NCI-H2196 treated with DMSO at 0.1 percent for 48 hours (cell line): ENCODE measurements around the gene FAM163A.

Experiments used
- DNase-seq: peaks from one replicate; lab custom pipeline; 2025; ENCODE audit not compliant: unreplicated experiment; lab: John Stamatoyannopoulos, UW

The FAM163A gene

DNA sequence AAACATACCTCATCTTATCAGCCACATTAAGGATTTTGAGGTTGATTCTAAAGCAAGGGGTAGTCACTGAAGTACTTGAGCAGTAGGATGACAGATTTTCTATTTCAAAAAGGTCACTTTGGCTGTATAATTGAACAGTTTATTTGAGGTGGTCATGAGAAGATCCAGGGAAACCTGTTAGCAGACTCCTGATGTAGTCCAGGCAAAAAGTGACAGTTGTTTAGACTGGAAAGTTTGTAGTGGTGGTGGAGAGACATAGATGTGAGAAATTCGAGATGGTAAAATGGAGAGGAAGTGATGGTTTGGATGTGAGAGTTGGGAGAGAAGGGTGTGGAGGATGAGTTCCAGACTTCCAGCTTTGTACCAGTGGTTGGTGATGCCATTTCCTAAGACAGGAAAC, 7.5 kb downstream of the FAM163A start:
- DNase-seq: no peak

DNA sequence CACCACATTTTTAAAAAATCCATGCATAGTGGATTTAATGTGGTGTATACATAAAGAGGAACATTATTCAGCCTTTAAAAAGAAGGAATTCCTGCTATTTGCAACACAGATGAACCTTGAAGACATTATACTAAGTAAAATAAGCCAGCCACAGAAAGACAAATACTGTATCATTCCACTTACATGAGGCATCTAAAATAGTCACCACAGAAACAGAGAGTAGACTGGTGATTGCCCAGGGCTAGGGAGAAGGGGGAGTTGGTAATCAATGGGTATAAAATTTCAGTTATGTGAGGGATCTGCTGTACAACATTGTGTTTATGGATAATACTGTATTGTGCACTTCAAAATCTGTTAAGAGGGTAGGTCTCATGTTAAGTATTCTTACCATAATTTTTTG, 10.0 kb downstream of the FAM163A start:
- no peak for DNase-seq

DNA sequence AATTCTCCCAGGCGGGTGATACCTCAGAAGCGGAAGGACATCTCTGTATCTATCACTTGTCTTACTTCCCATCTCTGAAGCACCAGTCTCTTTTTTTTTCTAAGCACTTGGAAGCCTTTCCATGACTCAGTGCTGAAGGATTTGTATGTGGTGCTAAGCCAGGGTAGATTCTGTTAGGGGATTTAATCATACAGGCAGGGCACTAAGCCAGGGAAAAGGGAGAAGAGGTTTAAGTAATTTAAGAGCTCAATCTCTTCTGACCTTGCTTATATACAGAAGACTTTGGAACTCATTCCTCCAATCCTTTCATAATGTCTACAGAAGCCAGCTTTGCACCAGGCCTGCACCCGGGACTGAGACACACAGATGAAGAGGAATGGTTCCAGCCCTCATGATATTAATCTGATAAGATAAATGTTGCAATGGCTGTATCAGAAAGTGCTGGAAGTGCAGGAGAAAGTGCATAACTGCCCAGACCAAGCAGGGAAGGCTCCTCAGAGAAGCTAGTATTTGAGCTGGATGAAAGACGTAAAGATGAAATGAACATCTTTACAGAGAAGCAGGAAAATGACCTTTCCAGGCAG, 11.0 kb downstream of the FAM163A start:
- DNase-seq: no peak

DNA sequence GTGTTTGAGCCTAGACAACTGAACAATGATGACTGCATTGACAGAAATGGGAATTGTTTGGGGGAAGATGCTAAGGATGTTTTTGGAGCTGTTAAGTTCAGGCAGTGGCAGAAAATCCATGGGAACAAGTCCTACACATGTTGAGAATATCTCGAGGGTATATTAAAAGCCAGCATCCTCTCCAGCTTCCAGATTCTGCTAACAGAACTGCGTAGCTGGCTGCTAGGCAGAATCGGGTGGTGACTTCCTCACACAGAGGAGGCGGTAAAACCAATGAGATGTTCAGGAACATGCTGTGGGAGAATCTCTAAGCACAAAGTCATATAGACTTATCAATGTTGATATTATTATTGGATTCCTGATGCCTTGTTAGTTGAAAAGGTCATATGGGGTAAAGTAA, 14.8 kb downstream of the FAM163A start:
- DNase-seq: no peak

DNA sequence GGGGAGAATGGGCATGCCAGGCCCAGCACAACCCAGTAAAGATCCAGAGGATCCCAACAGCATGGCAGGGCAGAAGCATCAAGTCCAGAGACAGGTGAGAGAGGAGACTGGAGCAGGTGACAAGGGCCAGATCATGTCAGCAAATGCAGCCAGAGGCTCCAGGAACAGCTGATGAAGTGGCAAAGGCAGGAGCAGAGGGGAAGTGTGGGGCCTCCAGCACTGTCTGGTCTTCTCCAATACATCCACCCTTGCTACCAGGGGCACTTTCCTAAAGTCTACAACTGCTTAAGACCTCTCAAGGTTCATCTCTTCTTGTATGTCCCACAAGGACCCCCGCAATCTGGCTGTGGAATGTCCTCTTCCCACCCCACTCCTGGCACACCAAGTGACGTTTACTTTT, 17.4 kb downstream of the FAM163A start:
- no peak for DNase-seq

DNA sequence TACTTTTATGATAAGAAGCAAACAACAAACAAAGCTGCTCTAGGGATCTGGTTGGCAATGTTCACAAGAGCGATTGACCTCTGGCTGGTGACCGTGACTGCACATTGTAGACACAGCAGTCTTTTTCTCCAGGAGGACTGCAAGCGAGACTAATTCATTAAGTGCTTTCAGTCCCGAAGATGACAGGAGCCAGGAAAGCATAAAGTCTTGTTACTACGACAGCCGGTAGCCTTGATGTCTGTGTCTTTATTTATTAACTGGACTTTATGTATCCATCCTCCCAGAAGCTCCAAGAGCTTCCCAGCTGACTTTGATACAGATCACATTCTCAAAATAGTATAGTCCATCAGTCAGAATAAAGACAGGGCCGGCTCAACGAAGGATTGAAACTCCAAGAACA, 18.2 kb downstream of the FAM163A start:
- no peak for DNase-seq

DNA sequence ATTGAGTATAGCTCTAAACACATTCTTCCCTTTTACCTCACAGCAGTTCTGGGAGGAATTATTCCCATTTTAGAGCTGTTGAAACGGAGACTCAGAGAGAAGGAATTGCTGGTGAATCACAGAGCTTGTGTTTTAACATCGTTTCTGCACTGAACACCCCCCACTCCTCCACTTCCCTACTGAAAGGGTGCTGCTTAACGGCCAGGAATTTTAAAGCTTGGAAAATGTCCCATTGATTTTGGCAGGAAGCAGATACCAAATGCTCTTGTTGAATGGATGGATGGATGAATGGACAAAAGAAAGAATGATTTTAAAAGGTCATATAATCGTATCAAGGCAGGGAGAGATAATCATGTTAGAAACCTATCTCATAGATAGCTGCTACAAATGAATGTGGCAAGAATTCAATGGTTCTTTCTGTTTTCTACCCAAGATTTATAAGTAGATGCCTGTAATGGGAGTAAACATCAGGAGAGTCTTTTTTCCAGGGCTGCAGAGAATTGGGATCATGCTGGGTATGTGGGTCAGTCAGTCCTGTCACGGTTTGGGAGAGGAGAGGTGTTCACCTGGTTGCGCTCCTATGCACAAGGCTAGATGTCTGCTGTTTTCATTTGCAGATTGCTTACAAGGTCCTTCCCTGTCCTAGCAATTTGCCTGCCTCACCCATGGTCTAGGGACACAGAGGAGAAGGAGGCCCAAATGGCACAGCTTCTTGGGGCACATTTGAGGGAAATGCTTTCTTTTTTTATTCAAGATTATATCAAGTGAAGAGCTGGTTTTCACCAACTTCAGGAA, 19.0 kb downstream of the FAM163A start:
- DNase-seq: no peak

DNA sequence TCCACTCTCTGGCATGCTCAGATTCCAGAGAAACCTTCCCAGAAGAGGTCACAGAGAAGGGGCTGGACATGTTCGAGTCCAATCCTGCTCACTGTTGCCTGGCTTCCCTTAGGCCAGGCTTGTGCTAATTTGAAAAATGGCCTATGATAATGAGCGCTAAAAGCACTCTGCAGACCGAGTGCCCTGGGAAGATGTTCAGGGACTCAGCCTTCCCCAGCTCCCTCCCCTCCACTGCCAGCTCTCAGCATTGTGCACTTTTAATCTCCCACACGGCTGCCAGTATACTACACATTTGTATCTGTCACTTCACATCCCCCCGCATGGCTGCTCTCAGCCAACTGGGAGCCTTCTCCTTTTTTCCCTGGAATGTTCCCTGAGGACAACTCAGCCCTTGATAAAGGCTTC, 24.1 kb downstream of the FAM163A start:
- DNase-seq: no peak

DNA sequence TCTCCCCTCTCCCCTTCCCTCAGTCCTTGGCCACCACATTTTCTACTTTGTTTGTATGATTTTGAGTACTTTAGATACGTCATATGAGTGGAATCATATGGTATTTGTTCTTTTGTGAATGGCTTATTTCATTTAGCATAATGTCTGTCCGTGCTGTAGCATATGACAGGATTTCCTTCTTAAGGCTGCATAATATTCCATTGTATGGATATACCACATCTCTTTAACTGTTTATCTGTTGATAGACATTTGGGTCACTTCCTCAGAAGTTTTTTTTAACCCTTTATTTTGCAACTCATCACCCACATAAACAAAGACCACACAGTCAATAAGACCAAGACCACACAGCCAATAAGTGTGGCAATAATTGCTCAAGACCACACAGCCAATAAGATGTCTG, 24.9 kb downstream of the FAM163A start:
- no peak for DNase-seq

DNA sequence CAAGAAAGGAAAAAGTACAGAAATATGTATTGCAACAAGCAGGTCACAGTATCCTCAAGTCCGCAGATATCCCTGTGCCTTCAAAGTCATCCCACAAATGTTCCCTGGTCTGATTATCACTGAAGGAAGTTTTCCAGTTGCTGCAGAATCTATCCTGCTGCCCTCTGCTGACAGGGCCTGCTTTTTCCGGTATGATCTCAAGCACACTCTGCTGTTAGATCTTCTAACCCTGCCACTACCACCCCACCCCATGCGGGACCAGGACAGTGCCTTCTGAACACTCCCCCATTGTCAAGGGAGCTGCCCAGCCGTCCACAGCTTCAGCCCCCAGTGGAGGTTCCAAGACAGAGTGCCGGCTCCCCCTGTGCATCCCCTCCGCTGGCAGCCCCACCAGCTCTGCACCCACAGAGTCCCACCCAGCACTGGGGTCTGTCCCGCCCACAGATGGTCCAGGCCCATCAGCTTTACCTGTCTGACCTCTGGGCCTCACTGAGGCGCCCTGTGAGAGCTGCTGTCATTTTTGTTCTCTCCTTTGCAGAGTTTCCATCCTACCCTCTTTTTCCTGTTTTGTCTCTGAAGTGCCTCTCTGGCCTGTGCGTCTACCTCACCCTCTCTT, 27.9 kb downstream of the FAM163A start:
- DNase-seq: no peak

DNA sequence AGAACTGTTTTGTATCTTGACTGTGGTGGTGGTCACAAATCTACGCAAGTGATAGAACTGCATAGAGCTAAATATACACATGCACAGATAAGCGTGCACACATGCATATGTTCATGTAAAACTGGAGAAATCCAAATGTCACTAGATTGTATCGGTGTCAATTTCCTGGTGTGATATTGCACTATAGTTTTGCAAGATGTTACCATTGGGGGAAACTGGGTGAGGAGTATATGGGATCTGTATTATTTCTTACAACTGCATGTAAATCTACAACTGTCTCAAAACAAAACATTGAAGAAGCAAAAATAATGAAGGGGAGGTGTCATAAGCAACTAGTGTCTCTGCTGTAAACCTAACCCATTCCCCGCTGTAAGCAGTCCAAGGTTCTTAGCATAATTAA, 30.2 kb downstream of the FAM163A start:
- no peak for DNase-seq

DNA sequence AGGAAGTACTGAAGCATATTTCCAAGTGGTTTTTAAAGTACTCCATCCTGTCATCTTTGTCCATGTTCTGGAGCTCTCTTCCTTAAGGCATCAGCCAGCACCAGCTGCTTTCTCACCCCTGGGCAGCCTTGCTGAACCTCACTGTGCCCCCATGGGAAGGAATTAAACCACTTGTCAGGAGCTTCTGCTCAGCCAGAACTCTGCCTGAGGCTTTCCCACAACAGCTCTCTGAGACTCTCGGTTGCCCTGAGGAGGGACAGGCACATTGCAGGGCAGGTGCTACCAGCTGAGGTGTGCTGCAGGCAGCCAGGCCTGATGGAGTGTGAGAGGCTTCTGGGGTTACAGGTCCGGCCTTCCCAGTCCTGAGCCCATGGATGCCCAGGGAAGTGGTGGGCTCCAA, 30.9 kb downstream of the FAM163A start:
- DNase-seq: no peak

DNA sequence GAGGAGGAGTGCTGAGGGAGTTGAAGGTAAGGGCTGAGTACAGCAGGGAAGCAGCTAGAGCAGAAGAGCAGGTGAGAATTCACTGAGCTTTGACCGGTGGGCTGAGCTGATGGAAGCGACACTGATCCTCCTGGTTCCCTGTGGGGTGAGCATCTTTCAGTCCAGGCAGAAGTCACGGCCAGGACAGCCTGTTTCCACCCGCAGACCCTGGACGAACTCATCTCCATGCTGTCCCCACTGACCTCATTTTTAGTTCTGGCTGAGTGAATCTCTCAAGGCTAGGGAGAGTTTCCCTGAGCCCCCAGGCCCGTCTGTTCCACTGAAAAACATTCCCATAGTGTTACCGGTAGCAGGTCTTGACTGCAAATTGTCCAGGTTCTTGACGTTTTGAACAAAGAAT, 31.5 kb downstream of the FAM163A start:
- DNase-seq: no peak

DNA sequence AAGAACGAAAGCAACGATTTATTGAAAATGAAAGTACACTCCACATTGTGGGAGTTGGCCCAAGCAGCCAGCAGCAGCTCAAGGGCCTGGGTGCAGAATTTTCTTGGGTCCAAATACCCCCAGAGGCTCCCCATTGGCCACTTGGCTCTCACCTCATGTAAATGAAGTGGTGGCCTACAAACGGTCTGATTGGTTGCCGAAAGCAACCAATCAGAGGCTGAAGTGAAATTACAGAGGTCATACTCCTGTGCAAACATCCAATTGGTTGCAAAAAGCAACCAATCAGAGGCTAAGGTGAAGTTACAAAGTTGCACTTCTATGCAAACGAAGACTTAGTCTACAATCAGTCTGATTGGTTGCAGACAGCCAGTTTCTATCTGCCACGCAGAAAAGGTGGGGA, 31.9 kb downstream of the FAM163A start:
- DNase-seq: no peak

DNA sequence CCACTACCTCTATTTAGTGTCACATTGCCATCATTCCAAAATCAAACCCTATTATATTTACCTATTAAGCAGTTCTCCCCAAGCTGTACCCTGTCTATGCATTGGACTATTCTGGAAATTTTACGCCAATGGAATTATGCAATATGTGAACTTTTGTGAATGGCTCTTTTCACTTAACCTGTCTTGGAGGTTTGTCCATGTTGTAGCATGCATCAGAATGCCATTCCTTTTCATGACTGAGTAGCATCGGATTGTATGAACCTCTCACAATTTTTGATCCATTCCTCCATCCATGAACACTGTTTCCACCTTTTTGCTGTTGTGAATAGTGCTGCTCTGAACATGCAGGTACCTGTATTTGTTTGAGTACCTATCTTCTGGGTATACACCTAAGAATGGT, 33.7 kb downstream of the FAM163A start:
- DNase-seq: no peak

DNA sequence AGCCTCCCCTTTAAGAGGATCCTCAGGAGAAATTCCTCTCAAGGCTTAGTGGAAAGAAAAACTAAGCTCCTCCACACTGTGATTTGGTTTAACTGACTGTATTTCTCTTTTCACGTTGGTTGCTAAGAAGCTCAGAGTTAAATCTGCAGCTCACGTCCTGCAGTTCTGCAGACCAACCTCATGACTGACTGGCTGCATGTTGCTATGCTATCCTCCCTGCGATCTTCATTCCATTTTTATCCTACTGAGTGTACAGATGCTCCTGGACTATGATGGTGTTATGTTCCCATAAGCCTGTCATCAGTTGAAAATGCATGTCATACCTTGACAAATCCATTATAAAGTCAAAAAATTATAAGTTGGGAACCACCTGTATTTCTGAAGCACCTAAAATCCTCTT, 34.6 kb downstream of the FAM163A start:
- no peak for DNase-seq

DNA sequence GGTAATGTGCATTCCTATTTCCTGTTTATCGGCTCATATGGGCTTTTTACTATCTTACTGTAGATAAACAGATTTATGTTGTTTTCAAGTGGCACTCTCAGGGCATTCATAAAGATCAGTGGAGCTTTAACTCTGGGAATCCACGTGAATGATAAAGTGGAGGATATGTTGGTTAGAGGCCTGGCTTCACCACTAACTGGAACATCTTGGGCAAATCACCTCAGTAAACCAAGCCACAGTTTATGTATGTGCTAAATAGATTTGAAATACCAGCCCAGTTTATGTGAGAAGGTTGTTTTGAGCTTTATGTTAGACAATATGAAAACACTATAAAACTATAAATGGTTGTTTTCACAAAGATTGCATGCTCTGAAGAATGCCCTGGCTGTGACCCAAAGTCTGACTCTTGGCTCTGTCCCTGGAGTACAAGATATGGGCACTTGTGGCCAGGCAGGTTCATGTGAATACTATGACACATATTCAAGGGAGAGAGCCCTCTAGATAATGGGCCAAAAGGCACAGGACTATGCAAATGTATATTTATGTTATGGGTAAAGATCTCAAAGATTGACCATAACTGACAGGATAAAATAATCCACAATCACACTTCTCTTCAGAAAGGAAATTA, 36.7 kb downstream of the FAM163A start:
- no peak for DNase-seq

DNA sequence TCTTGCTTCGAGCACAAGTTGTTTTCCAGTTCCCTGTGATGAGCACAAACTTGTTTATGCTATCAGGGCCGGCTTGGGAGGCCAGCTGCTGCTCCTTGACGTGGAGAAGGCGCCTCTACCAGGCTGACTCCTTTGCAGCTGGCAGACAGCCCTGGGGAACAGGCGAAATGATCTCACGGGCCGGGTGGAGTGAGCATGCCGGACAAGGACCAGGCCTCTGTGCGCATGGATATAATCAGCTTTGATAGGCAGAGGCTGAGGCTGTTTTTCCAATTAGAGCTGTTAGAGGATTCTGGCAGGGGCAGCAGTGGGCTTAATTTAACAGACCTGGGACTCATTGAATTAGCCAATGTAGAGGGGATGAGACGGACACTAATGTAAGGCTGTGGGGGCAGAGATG, 38.9 kb downstream of the FAM163A start:
- DNase-seq: no peak

DNA sequence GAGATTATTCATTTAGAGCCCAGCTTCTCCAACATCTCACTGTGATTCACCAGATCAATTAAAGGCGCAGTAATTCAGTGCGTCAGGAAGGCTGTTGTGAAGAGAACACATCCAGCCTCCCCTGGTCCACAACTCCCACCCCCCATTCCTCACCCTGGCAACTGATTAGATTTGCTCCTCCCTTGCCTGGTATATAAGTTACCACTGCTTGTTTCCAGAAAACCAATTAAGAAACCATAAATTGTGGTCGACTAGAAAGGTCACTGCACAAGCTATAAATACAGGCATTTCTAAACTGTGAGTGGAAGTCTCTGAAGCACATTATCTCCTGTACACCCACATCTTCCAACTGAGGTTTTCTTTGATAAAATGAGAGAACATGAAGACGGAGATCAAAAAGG, 41.9 kb downstream of the FAM163A start:
- no peak for DNase-seq

DNA sequence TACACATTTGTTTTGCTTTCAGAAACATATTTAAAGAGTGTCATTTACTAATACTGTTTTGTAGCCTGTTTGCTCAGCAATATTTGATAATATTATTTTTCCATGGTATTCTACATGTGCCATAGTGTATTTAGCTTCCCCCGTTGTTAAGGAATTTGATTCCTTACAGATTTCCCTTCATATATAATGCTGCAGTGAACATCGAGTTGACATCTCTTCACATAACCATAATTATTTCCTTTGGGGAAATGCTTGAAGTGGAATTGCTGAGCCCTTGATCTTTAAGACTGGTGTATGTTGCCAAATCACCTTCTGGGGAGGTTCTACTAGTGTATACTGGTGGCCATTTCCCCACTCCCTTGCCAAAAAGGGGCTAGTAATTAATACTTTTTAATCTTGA, 42.6 kb downstream of the FAM163A start:
- DNase-seq: no peak

DNA sequence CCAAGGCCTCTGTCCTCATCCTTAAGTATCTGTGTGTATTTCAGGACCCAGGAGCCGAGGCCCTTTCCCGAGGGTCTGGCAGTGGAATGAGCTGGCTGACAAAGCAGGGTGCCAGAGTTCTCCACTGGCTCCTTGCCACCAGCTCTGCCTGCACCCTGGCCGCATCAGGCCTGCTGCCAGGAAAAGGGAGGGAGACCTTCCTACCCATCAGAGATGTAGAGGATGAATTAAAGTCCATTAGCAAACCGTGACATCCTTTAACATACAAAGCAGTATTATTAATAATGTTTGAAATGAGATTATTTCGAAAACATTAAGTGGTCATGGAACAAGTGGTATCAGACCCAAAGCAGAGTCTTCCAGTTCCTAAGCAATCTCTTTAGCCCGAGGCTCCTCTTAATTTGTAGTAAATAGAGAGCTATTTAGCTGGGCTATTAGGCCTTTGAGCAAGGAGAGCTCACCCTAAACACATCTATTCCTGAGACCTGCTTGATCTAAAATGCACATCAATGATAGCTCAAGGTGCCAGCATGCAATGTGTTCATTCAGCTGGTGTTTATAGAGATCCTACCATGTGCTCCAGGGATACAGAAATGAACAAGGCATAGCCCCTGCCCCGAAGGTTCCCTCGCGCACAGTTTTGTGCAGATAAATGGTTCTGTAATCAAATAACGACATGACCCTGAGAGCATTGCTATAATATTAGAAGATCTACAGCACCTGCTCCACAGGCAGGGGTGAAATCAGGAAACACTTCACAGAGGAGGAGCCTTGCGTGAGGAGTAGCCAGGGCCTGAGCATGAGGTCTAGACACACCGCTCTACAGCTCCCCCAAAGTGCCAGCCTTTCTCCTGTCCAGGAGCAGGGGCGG, 44.0 kb downstream of the FAM163A start:
- no peak for DNase-seq
